Measurements from ENCODE around the gene KIFC1. TPM values are rescaled to one million over a fixed set of nuclear protein-coding genes. Genes with fewer than 3 reads are reported as not detected.
A peak's percentile ranks its signal among the peaks of the same experiment; 100 is the strongest.

KIFC1 gene
- total and polyA plus RNA-seq, 2 of the 4 experiments (the other 2 are of a cell fraction), result 33.9 to 40.6 TPM

DNA sequence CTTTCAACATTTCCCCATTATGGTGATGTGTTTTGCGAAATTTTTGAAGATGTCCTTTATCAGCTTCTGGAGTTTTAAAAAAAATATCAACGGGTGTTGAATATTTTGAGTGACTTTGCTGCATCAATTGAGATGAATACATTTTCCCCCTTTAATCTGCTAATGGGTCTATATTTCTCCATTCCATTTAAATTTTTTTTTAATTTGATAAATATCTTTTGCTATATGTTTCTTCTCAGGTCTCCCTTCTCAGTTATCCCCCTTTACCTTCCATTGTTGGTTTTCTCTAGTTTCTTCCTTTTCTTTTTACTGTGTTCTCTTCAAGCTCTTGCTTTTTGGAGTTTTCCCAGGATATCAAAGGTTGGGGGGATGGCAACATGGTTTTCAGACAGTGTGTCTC lies 1.4 kb upstream of the KIFC1 start:
- Histone ChIP-seq H3K9me1 (ENCODE audit: insufficient read depth, low read length) (peaks cover 6% of the 10 kb centered on the region; the same call in 1 of the 2 replicates), H2BK20ac (ENCODE audit: low read depth, low read length) (no peak overlapping the region), H4K5ac (ENCODE audit: low read depth, low read length) (peak overlapping the region; percentile 56; the same call in 1 of the 2 replicates), H4K20me1 (ENCODE audit: insufficient read depth, low read length) (no peaks in the 10 kb centered on the region), H3K4me3 (ENCODE audit: insufficient read depth, low read depth, low read length) (no peak overlapping the region), H3K18ac (ENCODE audit: low read depth, low read length) (no peak overlapping the region), H3K27ac (ENCODE audit: insufficient read depth, low read length) (no peak overlapping the region), H3K9me3 (ENCODE audit: control insufficient read depth, insufficient read depth, low read length) (no peaks in the 10 kb centered on the region), H3K4me1 (ENCODE audit: control insufficient read depth, insufficient read depth, low read length) (no peaks in the 10 kb centered on the region), H3K4ac (ENCODE audit: low read depth, low read length) (no peak overlapping the region; the same call in 1 of the 2 replicates), H2BK15ac (ENCODE audit: low read depth, low read length) (no peak overlapping the region), H3K23ac (ENCODE audit: low read depth, low read length) (no peak overlapping the region), H3K27me3 (ENCODE audit: control insufficient read depth, insufficient read depth, low read length) (no peaks in the 10 kb centered on the region), H3K14ac (replicated peaks; ENCODE audit: low read depth, low read length) (no peak overlapping the region), H3K79me1 (ENCODE audit: low read depth in 1 of 2, low read length in 2 of 2) (peaks cover 0 to 3% of the 10 kb centered on the region in 2 experiments; a peak in 1 of 4 replicates), H2BK120ac (ENCODE audit: low read depth, low read length) (no peak overlapping the region), H3K56ac (ENCODE audit: extremely low read depth, insufficient read depth, low read length) (no peak overlapping the region), H4K8ac (ENCODE audit: low read depth in 2 of 2, low read length in 2 of 2) (peak overlapping the region; percentile 92 to 97; a peak in 3 of 4 replicates), H2BK5ac (ENCODE audit: low read depth, low read length, poor library complexity, severe bottlenecking) (no peak overlapping the region), H2AFZ (replicated peaks; ENCODE audit: low read length, poor library complexity) (no peak overlapping the region), H3K9ac (ENCODE audit: low read depth, low read length) (no peak overlapping the region), H2AK9ac (replicated peaks; ENCODE audit: low read depth, low read length, poor library complexity) (peak overlapping the region; percentile 22), H4K91ac (ENCODE audit: insufficient read depth, low read depth, low read length) (no peak overlapping the region), H3K36me3 (ENCODE audit: control insufficient read depth, insufficient read depth, low read length) (no peaks in the 10 kb centered on the region), H3K4me2 (ENCODE audit: low read depth, low read length) (no peak overlapping the region), H2AK5ac (ENCODE audit: low read depth, low read length) (no peak overlapping the region)
- dilution Hi-C loops (cut with HindIII; ENCODE audit: low sequenced_read_pairs, unreplicated experiment), result no loop called here
- ChIA-PET CTCF (interaction anchor here (1.0 to 1.3 kb wide), 3 partner anchors 9 to 31 kb away, joined by 3 to 7 read pairs (median 3); no protein-coding TSS in a partner anchor), POLR2A (ENCODE audit: unreplicated experiment) (no interaction called here)
- no peak for ATAC-seq (ENCODE audit: low read depth)
- BruUV-seq (replicated peaks), result no TSS peak
- TF ChIP-seq, protein P1, sequence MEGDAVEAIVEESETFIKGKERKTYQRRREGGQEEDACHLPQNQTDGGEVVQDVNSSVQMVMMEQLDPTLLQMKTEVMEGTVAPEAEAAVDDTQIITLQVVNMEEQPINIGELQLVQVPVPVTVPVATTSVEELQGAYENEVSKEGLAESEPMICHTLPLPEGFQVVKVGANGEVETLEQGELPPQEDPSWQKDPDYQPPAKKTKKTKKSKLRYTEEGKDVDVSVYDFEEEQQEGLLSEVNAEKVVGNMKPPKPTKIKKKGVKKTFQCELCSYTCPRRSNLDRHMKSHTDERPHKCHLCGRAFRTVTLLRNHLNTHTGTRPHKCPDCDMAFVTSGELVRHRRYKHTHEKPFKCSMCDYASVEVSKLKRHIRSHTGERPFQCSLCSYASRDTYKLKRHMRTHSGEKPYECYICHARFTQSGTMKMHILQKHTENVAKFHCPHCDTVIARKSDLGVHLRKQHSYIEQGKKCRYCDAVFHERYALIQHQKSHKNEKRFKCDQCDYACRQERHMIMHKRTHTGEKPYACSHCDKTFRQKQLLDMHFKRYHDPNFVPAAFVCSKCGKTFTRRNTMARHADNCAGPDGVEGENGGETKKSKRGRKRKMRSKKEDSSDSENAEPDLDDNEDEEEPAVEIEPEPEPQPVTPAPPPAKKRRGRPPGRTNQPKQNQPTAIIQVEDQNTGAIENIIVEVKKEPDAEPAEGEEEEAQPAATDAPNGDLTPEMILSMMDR (conservative IDR thresholded peaks at IDR 0.05; ENCODE audit: low read depth, low read length), result no peak
- TF ChIP-seq, protein P2, sequence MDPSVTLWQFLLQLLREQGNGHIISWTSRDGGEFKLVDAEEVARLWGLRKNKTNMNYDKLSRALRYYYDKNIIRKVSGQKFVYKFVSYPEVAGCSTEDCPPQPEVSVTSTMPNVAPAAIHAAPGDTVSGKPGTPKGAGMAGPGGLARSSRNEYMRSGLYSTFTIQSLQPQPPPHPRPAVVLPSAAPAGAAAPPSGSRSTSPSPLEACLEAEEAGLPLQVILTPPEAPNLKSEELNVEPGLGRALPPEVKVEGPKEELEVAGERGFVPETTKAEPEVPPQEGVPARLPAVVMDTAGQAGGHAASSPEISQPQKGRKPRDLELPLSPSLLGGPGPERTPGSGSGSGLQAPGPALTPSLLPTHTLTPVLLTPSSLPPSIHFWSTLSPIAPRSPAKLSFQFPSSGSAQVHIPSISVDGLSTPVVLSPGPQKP (IDR thresholded peaks at IDR 0.05; ENCODE audit: borderline replicate concordance, low read depth, low read length), result no peak
- no peak for TF ChIP-seq MXI1 (IDR thresholded peaks at IDR 0.05; ENCODE audit: borderline replicate concordance, low read depth, low read length)
- no peak for TF ChIP-seq RAD21 (IDR thresholded peaks at IDR 0.05; ENCODE audit: low read length)
- TF ChIP-seq, protein P3, sequence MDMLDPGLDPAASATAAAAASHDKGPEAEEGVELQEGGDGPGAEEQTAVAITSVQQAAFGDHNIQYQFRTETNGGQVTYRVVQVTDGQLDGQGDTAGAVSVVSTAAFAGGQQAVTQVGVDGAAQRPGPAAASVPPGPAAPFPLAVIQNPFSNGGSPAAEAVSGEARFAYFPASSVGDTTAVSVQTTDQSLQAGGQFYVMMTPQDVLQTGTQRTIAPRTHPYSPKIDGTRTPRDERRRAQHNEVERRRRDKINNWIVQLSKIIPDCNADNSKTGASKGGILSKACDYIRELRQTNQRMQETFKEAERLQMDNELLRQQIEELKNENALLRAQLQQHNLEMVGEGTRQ (IDR thresholded peaks at IDR 0.05; ENCODE audit: low read depth, low read length), result no peak
- no peak for TF ChIP-seq NFE2L2 (IDR thresholded peaks at IDR 0.05; ENCODE audit: low read depth, low read length)
- TF ChIP-seq RCOR1 (IDR thresholded peaks at IDR 0.05; ENCODE audit: insufficient replicate concordance, low read length), result no peak
- no peak for TF ChIP-seq SMC3 (IDR thresholded peaks at IDR 0.05; ENCODE audit: low read depth, low read length)
- no peak for TF ChIP-seq MAFK (IDR thresholded peaks at IDR 0.05; ENCODE audit: low read depth, low read length)
- TF ChIP-seq MAZ (IDR thresholded peaks at IDR 0.05; ENCODE audit: borderline replicate concordance, low read depth, low read length), result no peak
- no peak for TF ChIP-seq FOS (IDR thresholded peaks at IDR 0.05; ENCODE audit: low read depth, low read length)
- TF ChIP-seq BHLHE40 (IDR thresholded peaks at IDR 0.05; ENCODE audit: low read depth, low read length), result no peak
- no peak for TF ChIP-seq RFX5 (IDR thresholded peaks at IDR 0.05; ENCODE audit: low read depth, low read length)
- no peak for TF ChIP-seq CHD1 (IDR thresholded peaks at IDR 0.05; ENCODE audit: low read depth, low read length)
- TF ChIP-seq CEBPB (IDR thresholded peaks at IDR 0.05; ENCODE audit: low read depth, low read length), result no peak
- no peak for TF ChIP-seq POLR2A (IDR thresholded peaks at IDR 0.05; ENCODE audit: low read depth, low read length)
- no CpG with 5 or more reads among the region's 2 CpGs for WGBS, 2 experiments (ENCODE audit: extremely low coverage in 2 of 2, insufficient read length in 1 of 2)
- DNase-seq, result no peak
- in situ Hi-C loops (cut with MboI; ENCODE audit: low sequenced_read_pairs), result no loop called here
- intact Hi-C loops (cut with micrococcal nuclease), result loop anchor here (2.0 kb wide), 1 partner anchor 29 kb away; the partner anchor contains the start of gene CUTA
